HL-60 (cell line): ENCODE measurements around the gene SOX15.
A peak's percentile ranks its signal among the peaks of the same experiment; 100 is the strongest.

Experiments used
- DNase-seq, 2 experiments: peaks; one replicate each; pipeline ENCODE4 v3.0.0-alpha.2; 2010 to 2020; ENCODE audit warnings: low read depth in 1 of 2, low spot score in 1 of 2
- H3K27ac ChIP-seq: fragments of 250-450 bp; sonication (Bioruptor Pico); replicated peaks from 2 replicates; pipeline ENCODE4 v1.5.1; 2020; ENCODE audit warnings: mild to moderate bottlenecking, moderate library complexity
- H3K27me3 ChIP-seq: fragments of 250-450 bp; sonication (Bioruptor Pico); 2 replicates; pipeline ENCODE4 v1.5.1; 2021; ENCODE audit warnings: mild to moderate bottlenecking, moderate library complexity; ENCODE audit not compliant: insufficient read depth, poor library complexity, severe bottlenecking
- H3K4me3 ChIP-seq: replicated peaks from 2 replicates; pipeline ENCODE4 v1.5.1; 2011; ENCODE audit warnings: mild to moderate bottlenecking, control low read depth, low read length; ENCODE audit not compliant: insufficient read depth
- CTCF ChIP-seq: IDR thresholded peaks from one replicate; pipeline ENCODE4 v1.5.1; 2011; ENCODE audit warnings: low read length, control low read depth, inconsistent platforms; ENCODE audit not compliant: insufficient read depth
- GABPA ChIP-seq: IDR thresholded peaks from 2 replicates; pipeline ENCODE4 v1.6.1; 2012; ENCODE audit warnings: low read depth
- POLR2AphosphoS5 ChIP-seq: IDR thresholded peaks from 2 replicates; pipeline ENCODE4 v1.6.1; 2012; ENCODE audit warnings: low read depth
- REST ChIP-seq: IDR thresholded peaks from 2 replicates; pipeline ENCODE4 v1.6.1; 2012; ENCODE audit warnings: low read depth; ENCODE audit not compliant: insufficient replicate concordance
- SPI1 ChIP-seq: IDR thresholded peaks from 2 replicates; pipeline ENCODE4 v1.6.1; 2012; ENCODE audit warnings: low read depth, mild to moderate bottlenecking, borderline replicate concordance

Gene SOX15

GRCh38 chr17:7577327-7578199 lies 12.3 kb downstream of the SOX15 start:
- TF ChIP-seq REST (no peak), POLR2AphosphoS5 (0 out of 2 replicates have a peak, but pooled peaks have one; percentile 7)
- DNase-seq, result no peak
- H3K27me3 ChIP-seq, result no peaks in the 10 kb centered on the region
- no peak overlapping the region for H3K4me3 ChIP-seq
- H3K27ac ChIP-seq, result no peak overlapping the region

- no peak overlapping the region for H3K27ac ChIP-seq
- peak in 1 of 2 experiments; percentile 0 for DNase-seq
- H3K27me3 ChIP-seq, result no peaks in the 10 kb centered on the region
- H3K4me3 ChIP-seq, result no peak overlapping the region
- no peak; the same call in 1 of the 2 replicates for TF ChIP-seq POLR2AphosphoS5
- TF ChIP-seq CTCF, result no peak
- no peak for TF ChIP-seq SPI1
- TF ChIP-seq GABPA, result no peak
- no peak for TF ChIP-seq REST
Observed at GRCh38 chr17:7576432-7576937, 13.4 kb downstream of the SOX15 start.

- DNase-seq, result peak in 1 of 2 experiments; percentile 0
- no peak overlapping the region for H3K27ac ChIP-seq
- no peak for TF ChIP-seq SPI1
- no peak for TF ChIP-seq CTCF
- no peak for TF ChIP-seq REST
- TF ChIP-seq POLR2AphosphoS5, result no peak
- no peak for TF ChIP-seq GABPA
- H3K27me3 ChIP-seq, result no peaks in the 10 kb centered on the region
- no peak overlapping the region for H3K4me3 ChIP-seq
Observed at GRCh38 chr17:7575959-7576358, 13.9 kb downstream of the SOX15 start.
